GM11168 (cell line): Measurements from ENCODE around the gene TLDC2.
"Not testable (repeated sequence)": the region's sequence is repeated elsewhere in the genome, so short reads cannot be mapped to it uniquely, and the experiment has no call there.

Experiments used
- in situ Hi-C: fragments of 300-500 bp; cut with MboI; formaldehyde crosslinking; loops from one replicate; pipeline ENCODE4 v1.12.0; 2022; ENCODE audit warnings: low sequenced_read_pairs; ENCODE audit not compliant: unreplicated experiment

The TLDC2 gene

DNA sequence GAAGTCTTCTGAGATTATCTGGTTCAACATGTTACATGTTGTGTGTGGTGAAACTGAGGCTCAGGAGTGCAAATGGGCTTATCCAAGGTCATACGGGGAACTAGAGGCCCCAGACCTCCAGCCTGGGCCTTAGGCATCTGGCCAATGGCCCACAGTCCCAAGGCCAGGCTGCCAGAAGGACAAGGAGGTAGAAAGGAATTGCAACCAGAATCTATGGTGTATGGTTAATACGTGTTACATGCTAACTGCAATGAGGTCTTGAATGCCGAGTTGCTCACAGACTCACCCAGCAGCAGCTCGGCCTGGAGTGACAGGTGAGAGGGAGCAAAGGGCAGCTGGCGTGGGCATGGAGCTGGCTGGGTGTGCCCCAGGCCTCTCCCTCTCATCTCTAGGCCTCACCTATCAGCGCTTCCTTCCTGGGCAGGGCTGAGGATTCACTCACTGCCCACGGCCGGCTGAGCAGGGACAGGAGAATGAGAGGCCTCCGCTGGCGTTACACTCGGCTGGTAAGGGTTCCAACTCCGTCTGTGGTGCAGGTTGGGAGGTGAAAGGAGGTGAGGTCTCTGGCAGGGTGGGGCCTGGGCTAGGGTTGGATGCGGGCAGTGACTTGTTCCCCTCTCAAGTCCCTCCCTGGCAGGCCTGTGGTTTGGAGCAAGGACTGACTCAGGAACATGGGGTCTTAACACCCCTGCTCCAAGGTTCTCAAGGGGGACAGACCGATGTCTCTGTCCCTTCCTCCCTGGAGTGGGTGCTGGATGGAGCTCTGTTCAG is at the start of gene TLDC2:
TSS of gene TLDC2 (plus strand) at position 437 of the 771 bp plus-strand sequence. CDS start at position 474, 37 bp downstream.
- in situ Hi-C loops = loop anchor here (25.0 kb wide), 1 partner anchor 264 kb away; the partner anchor contains the start of gene RAB5IF

DNA sequence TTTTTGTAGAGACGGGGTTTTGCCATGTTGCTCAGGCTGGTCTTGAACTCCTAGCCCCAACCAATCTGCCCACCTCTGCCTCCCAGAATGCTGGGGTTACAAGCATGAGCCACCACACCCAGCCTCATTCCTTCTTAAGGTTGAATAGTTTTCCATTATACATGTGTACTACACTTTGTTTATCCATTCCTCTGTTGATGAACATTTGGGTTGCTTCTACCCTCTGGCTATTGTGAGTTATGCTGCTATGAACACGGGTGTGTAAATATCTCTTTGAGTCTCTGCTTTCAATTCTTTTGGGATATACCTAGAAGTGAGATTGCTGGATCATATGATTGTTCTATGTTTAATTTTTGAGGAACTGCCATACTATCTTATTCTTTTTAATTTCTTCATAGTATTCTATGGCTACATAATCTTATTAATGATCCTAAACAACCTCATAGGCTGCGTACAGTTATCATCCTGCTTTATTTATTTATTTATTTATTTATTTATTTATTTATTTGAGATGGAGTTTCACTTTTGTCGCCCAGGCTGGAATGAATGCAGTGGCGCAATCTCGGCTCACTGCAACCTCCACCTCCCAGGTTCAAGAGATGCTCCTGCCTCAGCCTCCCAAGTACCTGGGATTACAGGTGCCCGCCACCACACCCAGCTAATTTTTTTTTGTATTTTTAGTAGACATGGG is 49.2 kb upstream of the TLDC2 start:
- in situ Hi-C loops = no loop called here

DNA sequence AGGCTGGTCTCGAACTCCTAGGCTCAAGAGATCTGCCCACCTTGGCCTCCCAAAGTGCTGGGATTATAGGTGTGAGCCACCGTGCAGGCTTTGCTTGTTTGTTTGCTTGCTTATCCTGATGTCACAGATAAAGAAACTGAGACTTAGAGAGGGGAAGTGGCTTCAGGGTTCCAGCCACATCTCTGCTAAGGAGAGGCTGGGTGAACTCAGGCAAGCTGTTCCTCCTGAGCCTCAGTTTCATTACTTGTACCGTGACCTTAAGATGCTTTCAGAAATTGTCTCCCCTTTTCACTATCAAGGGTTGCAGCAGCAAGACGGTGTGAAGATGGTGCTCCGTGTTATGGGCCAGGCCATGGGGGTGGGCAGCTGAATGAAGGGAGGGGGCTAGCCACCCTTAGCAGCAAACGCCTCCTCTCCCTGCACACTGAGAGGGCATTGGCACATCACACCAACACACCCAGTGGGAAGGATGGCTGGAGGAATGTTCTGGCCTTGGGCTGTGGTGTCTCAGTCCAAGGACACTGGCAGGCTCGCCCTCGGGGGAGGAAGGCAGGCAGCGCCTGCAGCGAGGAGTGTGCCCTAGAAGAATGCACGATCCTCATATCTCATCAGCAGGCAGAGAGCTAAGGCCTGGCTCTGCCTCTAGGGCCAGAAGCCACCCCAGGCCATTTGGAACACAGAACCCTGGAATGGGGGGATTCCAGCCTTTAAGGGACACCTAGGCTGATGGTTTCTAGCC is 48.2 kb upstream of the TLDC2 start:
- in situ Hi-C loops = no loop called here

DNA sequence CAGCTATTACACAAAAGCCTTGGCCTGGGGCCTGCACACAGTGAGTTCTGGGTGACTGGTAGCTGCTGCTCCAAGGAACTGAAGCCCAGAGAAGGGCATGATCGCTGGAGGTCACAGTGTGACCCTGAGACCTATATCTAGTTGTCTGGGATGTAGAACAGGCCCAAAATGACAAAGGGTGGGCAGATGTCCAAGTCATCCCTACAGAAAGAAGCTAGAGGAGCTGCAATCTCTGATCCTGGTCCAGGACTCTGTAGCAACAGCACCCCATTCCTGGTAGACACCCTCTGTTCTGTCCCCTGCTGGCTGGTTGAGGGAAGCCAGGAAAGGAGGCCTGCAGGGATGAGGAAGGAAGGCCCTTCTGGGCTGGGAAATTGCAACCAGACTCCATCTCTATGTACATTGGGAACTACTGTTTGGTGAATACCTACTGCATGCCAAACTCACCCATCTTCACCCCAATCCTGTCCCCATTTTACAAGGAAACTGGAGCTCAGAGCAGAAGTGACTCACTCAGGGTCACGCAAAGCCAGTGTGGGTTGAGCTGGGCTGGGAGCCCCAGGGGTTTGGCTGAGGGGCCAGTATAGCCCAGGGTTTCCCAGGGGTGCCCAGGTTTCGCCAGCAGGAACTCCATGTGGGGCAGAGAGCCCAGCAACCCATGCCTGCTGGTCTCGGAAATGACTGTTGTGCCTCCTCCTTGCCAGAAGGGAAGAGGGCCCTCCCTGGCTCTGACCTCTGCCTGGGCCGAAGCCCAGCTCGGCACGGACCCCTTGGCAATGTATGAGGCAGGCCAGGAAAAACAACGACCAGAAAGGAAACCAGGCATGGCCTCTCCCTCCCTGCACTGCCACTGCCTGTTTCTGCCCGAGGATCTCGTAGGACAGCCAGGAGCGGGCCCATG is 44.9 kb upstream of the TLDC2 start:
- in situ Hi-C loops = no loop called here

DNA sequence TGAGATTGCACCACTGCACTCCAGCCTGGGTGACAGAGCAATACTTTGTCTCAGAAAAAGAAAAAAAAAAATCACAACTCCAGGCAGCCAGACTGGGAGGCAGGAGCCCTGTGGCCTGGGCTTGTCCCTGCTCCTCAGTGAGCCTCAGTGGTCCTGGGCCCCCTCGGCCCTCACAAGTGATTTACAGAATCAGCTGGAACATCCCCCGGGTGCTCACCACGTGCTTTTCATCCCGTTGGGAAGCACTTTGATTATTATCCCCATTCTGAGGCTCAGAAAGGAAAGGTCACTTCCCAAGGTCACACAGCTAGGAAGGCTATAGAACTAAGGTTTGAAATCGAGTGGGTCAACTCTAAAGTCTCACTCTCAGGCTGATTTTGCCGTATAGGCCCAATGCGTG is 43.1 kb upstream of the TLDC2 start:
- in situ Hi-C loops = no loop called here

DNA sequence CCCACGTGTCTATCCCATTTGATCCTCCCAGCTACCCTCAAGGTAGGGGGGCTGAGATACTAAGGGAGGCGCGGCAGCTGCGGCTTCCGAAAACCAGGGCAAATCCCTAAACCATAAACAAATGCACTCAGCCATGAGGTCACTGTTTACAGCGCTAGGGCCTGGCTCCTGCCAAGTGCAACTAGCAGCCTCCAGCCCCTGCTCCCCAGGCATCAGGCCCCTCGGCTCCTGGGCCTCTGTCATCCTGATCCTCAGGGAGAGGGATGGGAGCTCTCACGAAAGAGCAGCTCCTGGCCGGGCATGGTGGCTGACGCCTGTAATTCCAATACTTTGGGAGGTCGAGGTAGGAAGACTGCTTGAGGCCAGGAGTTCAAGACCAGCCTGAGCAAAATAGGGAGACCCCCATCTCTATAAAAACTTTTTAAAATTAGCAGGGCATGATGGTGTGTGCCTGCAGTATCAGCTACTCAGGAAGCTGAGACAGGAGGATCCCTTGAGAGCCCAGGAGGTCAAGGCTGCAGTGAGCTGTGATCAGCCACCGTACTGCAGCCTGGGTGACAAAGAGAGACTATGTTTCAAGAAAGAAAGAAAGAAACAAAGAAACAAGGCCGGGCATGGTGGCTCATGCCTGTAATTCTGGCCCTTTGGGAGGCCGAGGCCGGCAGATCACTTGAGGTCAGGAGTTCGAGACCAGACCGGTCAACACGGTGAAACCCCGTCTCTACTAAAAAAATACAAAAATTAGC is 42.5 kb upstream of the TLDC2 start:
- in situ Hi-C loops = no loop called here

DNA sequence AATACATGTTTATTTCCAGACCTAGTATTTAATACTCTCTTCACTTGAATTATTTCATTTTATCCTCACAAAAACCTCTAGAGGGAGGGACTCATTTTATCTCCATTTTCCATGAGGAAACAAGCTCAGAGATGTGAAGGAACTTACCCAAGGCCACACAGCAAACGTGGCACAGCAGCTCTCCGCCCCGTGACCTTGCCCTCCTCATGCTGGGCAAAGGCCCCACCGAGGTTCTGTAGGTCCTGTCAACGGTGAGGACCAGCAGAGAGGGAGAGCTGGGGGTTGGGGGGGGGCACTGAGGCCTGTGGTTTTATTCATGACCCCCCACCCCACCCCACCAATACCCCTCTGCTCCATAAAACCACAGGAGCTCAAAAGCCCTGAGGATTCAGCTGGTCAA is 40.9 kb upstream of the TLDC2 start:
- in situ Hi-C loops = no loop called here

DNA sequence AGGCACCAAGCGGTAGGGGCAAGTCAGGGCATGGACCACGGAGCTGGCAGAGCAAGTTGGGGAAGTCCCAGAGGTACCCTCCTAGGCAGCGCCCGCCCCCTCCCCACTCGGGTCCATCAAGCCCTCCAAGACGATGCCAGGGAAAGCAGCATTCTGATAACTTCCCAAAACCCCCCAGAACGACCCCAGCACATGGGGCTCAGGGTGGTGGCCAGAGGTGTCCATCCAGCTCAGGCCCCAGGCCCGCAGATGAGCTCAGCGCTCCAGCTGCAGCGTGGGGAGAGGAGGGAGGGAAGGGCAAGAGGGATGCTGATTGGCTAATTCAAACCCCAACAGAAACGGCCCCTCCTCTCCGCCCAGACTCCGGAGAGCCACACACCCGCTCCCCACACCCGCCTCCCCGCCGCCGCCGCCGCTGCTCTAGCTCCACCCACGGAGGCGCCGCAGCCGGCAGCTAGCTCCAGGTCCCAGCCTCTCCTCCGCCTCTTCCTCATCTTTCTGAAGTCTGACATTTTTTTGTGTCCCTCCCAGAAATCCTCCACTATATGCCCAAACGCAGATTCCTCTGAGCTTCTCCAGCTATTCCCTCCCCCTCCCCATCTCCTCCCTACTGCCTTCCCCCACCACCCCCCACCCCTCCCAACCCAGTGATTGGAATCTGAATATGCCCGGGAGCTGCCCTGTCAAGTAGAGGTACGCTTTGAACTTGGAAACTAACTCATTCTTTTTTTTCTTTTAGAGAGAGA is 40.3 kb upstream of the TLDC2 start:
- in situ Hi-C loops = no loop called here

DNA sequence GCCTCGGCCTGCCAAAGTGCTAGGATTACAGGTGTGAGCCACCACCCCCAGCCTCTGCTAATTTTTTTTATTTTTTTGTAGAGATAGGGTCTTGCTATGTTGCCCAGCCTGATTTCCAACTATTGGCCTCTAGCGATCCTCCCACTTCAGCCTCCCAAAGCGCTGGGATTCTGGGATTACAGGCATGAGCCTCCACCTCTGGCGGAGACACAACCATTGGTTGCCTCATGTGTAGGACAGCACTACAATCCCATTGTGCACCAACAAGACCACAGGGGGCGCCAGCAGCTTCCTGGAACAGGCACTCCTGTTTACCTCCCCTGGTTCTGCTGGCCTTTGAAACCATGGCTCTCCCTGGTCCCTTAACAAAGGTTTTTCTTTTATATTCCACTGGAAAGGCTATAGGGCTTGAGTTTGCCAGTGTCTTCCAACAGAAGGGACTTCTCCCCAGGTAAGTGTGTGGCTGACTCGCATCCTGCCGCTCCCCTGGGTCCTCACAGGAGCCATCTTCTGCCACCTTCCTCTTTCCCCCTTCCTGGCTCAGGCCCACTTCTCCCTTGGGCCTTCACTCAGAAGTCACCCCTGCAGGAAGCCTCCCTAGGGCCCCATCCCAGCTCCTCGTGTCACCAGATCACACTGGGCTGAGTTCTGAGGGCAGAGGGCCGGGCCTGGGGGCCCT is 39.2 kb upstream of the TLDC2 start:
- in situ Hi-C loops = no loop called here

DNA sequence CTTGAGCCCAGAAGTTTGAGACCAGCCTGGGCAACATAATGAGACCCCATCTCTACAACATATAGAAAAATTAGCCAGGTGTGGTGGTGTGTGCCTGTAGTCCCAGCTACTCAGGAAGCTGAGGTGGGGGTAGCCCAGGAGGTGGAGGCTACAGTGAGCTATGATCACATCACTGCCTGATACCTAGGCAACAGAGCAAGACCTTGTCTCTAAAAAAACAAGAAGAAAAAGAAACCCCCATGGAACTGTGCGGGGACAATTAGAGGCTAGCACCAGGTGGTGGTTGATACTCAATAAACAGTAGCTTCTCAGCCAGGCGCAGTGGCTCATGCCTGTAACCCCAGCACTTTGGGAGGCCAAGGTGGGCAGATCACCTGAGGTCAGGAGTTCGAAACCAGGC is 37.6 kb upstream of the TLDC2 start:
- in situ Hi-C loops = not testable (repeated sequence)

DNA sequence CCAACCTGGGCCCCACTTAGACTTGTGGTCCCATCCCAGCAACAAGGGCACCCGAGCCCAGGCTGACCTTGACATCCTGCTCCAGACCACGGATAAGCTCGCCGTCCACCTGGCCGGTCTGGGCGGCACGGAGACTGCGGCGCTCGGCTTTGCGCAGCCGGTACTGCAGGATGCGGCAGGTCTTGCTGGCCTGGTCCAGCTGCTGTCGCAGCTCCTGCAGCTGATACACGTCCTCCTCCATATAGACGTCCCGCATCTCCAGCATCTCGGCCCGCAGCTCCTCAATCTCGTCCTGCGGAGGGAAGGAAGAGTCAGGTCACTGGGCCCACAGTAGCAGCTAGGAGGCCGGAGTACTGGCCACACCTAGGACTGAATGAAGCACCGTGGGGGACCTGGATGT is 36.8 kb upstream of the TLDC2 start:
- in situ Hi-C loops = no loop called here

DNA sequence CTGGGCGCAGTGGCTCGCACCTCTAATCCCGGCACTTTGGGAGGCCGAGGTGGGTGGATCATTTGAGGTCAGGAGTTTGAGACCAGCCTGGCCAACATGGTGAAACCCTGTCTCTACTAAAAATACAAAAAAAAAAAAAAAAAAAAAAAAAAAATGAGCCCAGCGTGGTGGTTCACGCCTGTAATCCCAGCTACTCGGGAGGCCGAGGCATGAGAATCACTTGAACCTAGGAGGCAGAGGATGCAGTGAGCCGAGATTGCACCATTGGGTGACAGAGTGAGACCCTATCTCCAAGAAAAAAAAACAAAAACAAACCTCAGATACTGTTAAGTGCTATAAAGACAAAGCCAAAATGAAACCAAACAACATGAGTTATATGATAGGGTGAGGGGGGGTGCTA is 34.9 kb upstream of the TLDC2 start:
- in situ Hi-C loops = not testable (repeated sequence)

DNA sequence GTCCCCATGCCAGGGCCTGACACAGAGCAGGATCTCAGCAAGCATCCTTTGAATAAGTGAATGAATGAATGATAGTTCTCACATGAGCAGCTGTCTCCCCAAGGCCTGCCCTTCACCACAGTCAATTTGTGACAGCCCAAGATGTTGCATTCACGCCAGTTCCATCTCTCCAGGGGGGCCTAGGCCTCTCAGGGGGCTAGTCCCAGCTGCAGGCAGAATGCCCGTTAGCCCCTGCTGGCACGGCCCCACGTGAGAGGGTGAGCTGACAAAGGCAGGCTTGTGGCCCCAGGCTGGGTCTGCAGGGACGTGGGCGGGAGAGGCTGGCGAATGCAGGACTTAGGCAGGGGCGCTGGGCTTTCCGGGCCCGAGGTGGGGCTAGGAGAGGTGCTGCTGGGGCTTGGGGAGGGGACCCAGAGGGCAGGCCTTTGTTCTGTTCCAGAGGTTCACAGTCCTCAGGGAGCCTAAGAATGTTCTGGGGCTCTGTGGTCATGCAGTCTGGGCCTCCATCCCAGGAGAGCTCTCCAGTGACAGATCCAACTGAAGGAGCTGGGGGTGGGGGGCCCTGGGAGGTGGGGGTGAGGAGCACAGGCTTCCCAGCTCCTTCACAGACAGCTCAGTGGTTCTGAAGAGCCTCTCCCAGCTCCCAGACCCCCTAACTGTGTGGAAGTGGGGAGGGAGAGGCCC is 30.5 kb upstream of the TLDC2 start:
- in situ Hi-C loops = no loop called here

DNA sequence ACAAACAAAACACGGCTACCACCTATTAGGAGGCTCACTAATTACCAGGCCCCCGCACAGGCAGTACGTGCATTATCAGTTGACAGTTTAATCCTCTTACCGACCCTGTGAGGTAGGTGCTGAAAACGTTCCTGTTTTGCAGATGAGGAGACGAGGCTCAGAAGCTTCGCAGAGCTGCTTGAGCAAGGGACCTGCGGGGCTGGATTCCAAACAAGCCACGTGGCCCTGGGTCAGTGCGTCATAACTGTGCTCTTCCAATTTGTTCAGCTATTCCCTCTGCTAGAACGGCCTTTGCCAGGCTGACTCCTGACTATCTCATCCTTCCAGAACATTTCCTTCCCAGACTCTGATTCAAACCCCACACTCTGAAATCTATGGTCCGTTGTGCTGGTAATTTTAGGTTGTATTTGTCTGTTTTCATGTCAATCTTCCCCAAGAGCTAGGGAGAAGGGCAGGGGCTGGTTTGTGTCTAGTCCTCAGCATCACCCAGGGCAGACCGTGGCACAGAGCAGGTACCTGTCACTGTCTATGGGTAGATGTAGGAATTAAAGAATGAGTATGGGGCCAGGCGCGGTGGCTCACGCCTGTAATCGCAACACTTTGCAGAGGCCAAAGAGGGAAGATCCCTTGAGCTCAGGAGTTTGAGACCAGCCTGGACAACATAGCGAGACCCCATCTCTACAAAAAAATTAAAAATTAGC is 28.8 kb upstream of the TLDC2 start:
- in situ Hi-C loops = no loop called here

DNA sequence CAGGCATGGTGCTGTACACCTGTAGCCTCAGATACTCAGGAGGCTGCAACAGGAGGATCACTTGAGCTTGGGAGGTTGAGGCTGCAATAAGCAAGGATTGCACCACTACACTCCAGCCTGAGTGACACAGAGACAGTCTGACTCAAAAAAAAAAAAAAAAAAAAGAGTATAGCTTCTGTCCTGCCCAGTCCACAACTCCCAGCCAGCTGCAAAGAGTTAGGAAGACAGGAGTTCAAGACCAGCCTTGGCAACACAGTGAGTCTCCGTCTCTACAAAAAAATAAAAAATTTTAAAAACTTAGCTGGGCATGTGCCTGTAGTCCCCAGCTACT is 28.3 kb upstream of the TLDC2 start:
- in situ Hi-C loops = no loop called here

DNA sequence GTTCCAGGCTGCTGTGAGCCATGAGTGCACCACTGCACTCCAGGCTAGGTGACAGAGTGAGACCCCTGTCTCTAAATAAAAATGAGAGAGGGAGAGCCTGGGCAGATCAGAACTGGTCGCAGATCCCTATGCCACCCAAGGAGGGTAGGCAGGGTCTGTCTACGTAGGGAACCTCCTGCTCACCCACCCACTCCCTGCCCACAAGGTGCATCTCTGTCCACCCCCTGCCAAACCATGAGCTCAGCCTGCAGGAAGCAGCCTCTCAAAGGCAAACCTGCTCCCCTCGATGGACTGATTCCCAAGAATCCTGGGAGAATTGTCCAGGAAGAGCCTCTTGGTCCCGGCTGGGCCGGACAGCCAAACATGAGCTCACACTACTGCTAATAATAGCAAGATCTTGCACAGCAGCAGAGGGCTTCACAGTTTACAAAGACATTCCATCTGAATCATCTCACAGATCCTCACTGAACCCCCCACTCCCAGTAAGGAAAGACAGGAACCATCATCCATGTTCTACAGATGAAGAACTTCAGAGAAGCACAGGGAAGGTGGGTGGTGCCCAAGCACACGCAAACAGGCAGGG is 27.8 kb upstream of the TLDC2 start:
- in situ Hi-C loops = no loop called here

DNA sequence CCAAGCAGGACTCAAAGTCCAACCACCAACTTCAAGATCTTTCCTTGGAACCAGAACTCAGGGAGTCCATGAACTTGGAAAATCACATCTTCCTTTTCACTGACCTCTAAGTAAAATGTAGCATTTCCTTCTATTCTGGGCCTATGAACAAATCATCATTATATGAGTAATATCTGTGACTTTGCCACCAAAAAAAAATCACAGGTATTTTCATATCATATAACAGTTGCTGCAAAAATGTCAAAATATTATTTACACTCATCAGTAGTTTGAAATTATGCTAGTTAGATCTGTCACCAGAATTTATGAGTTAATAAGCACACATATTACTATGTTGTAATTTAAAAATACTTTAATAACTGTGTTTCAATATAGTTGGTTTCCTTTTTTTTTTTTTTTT is 27.3 kb upstream of the TLDC2 start:
- in situ Hi-C loops = no loop called here
